GM18951 (cell line): ENCODE results near the gene PDP2.
"Not testable (repeated sequence)": the region's sequence is repeated elsewhere in the genome, so short reads cannot be mapped to it uniquely, and the experiment has no call there.

Source experiments
- POLR2A ChIP-seq: IDR thresholded peaks from 4 replicates; pipeline ENCODE4 v1.6.1; 2011; ENCODE audit warnings: mild to moderate bottlenecking; ENCODE audit not compliant: insufficient read length, insufficient read depth; ENCODE audit errors: extremely low read depth
- in situ Hi-C: fragments of 300-500 bp; cut with MboI; formaldehyde crosslinking; loops from one replicate; pipeline ENCODE4 v1.12.0; 2022; ENCODE audit warnings: low sequenced_read_pairs, mixed read lengths, inconsistent platforms; ENCODE audit not compliant: unreplicated experiment

Gene PDP2

DNA sequence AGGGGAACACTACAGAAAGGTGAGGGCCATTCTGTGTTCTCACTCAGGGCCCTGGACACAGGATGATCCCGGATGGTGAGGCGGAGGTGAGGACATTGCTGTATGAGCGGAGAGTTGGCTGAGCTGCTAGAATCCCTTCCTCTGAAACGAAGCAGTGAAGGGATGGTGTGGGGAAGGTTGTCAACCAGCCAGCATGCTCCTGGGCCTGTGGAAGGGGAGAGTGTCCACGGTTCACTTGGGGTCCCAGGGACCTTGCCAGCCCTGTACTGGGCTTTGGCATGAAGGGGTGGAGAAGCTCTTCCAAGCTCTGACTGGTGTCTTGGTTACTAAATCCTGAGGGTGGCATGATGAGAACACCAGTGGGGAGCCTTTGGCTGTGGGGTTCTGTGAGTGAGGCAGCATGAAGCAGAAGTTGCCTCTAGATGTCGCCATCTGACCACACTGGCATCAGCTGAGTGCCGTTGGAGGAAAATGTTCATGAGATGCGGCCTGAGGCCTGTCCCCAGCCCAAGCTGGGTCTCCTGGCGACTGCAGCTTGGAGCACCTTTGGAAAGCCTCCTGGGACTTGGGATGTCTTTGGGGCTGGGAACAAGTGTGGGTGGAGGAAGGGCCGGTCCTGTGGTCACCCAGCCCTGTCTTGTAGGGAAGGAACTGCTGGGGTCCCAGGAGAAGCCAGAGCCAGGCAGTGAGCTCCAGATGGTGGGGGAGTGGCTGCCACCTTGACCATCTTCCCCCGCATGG, 14.8 kb downstream of the PDP2 start:
- no peak for TF ChIP-seq POLR2A
- in situ Hi-C loops, result no loop called here

DNA sequence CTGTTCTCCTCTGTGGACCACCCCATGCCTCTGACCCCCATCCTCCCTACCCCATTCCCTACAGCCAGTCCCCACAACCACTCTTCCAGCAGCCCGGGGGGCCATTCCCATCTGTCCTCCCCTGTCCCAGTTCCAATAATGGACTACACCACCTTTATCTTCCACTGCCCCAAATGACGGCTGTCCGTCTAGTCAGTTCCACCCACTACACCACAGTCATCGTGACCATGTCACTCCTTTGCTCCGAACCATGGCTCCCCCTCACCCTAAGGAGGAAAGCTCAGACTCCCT, 15.3 kb downstream of the PDP2 start:
- in situ Hi-C loops, result no loop called here
- no peak for TF ChIP-seq POLR2A

DNA sequence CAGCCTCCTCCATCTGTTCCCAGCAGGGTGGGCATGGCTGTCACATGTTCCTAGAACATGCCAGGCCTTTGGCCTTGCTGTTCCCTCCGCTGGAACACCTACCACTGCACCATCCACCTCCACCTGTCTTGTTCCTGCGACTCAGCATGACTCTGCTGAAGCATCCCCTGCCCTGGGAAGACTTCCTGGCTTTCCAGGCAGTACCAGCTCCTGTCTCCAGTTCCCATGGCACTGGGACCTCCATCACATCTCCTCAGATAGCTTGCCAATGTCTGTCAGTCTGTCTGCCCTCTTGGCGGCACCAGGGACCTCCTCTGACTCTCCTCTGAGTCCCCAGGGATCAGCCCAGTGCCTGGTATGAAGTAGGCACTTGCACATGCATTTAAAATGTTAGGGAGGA, 15.7 kb downstream of the PDP2 start:
- no peak for TF ChIP-seq POLR2A
- in situ Hi-C loops, result no loop called here

DNA sequence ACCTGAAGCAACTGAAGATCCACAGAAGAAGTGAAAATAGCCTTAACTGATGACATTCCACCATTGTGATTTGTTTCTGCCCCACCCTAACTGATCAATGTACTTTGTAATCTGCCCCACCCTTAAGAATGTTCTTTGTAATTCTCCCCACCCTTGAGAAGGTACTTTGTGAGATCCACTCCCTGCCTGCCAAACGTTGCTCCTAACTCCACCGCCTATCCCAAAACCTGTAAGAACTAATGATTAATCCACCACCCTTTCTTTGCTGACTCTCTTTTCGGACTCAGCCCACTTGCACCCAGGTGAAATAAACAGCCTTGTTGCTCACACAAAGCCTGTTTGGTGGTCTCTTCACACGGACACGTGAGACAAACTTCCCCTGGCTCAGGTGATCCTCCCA, 16.4 kb downstream of the PDP2 start:
- in situ Hi-C loops, result not testable (repeated sequence)

DNA sequence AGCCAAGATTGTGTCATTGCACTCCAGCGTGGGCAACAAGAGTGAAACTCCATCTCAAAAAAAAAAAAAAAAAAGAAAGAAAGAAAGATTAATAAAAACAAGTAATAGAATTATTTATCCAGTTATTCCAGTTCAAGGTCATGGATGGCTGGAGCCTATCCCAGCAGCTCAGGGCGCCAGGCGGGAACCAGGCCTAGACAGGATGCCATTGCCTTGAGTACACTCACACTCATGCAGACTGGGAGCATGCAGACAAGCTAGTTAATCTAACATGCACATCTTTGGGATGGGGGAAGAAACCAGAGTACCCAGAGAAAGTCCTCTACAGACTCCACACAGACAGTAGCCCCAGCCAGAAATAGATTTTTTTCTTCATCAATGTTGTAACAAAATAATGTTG, 17.9 kb downstream of the PDP2 start:
- in situ Hi-C loops, result no loop called here
- TF ChIP-seq POLR2A, result no peak

DNA sequence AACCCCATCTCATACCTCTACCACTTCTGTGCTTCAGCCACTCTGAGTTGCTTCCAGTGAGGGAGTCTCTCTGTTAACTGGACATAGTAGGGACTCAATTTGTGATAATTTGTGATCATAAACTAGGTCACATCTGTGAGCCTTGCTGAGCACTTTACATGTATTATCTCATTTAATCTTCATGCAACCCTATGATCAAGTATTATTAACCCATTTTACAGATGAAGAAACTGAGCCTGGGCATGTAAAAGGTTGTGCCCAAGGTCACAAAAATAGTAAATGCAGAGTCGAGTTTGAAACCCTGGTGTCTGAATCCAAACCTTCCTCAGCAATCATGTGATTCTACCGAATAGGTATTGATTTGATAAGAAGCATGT, 18.6 kb downstream of the PDP2 start:
- no peak for TF ChIP-seq POLR2A
- in situ Hi-C loops, result no loop called here

DNA sequence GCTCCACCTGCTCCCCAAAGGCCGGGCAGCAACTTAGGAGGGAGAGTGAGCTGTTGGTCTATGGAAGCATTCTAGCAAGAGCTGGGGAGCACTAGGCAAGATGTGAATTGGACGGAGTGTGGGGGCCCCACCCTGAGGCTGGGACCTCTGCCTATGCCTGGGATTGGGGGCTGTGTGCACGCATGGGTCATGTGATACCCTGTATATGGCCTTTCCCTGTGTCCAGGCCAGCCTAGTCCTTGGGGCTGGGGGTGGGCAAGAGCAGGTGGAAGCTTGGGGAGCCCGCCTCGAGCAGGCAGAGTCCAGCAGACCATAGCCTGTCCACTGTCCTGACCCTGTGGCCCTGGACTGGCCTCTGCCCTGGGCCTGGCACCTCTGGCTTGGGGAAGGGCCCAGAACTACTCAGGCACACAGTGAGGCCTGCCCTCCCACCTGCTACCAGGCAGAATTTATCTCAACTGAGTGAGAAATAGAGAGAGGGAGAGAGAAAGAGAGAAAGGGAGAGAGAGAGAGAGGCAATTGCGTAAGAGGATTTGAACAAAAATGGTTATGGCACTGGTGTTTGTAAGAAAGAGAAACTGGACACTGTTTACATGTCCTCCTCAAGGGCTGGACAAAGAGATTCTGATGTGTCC, 19.1 kb downstream of the PDP2 start:
- in situ Hi-C loops, result no loop called here
- TF ChIP-seq POLR2A, result no peak

DNA sequence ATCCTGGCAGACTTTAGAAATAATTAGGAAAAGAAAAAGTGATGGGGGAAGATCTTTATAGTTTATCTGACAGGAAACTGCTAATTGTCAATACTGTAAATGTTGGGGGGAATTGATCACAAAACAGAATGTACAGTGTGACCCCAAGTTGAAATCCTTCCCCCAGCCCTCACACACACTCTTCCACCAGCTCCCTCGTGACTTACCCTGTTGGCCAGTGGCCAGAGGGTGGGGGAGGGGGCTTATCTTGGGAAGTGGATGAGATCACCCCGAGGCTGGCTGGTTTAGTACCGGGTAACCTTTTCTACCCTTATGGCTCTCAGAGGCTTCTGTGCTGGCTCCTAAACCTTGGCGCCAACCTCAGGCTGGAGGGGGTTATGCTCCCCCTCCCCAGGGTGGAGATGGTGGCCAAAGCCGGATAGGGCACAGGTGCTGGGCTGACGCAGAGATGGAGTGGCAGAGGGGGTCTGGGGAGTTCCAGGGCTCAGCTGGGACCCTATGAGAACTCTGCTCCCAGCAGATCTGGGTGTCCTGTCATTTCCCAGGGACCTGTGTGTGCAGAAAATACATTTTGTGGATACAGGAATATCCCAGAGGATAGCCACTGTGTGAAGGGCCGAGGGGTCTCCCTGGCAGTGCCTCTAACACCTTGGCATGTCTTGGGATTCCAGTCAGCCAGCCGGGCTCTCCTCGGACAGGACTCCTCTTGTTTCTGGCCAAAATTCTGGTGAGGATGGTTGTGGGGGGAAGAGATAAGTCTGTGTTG, 19.8 kb downstream of the PDP2 start:
- TF ChIP-seq POLR2A, result no peak
- in situ Hi-C loops, result no loop called here

DNA sequence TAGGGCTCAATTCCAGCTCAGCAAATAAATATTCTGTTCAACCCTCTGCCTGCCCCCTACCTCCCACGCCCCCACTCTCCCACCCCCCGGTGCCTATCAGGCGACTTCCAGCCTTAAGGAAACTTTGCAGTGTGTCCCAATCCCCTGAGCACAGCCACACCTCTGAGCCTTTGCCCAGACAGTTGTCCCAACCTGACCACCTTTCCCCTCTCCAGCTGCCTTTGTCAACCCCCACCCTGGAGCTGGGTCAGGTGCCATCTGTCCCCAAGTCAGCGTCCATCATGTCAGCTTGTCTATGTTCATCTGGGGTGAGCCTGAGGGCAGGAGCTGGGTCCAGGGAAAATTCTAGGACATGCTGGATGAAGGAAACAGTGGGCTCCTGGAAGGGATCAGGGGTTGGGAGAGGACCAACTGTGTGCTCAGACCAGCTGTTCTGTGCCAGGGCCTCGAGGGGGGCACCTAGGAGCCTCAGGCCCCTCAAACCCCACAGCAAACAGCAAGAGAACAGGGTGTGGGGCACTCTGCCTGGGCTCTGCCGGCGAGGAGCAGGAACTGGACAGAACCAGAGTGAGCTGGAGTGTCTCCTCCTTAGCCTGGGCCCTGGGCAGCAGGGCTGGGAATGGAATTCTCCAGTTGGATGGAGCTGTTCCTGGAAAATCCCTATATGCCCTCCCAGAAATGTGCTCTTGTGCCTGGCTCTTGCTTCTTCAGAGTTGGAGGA, 20.6 kb downstream of the PDP2 start:
- TF ChIP-seq POLR2A, result no peak
- in situ Hi-C loops, result no loop called here

DNA sequence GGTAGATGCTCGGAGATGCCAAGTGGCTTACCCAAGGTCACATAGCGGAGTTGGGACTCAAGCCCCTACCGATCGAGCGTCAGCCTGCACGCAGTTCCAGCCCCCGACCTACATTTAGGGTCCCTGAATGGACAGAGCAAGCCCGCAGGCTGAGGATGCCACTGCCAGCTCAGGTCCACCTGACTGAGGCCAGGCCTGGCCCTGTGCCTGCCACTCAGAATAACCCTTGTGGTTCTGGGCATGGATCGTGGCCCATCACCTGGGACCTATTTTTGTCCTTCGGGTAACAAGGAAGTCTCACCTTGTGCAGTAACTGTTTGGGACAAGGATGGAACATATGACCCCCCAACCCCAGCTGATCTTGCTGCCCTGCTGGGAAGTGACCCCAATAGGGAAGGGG, 21.3 kb downstream of the PDP2 start:
- TF ChIP-seq POLR2A, result no peak
- in situ Hi-C loops, result no loop called here

DNA sequence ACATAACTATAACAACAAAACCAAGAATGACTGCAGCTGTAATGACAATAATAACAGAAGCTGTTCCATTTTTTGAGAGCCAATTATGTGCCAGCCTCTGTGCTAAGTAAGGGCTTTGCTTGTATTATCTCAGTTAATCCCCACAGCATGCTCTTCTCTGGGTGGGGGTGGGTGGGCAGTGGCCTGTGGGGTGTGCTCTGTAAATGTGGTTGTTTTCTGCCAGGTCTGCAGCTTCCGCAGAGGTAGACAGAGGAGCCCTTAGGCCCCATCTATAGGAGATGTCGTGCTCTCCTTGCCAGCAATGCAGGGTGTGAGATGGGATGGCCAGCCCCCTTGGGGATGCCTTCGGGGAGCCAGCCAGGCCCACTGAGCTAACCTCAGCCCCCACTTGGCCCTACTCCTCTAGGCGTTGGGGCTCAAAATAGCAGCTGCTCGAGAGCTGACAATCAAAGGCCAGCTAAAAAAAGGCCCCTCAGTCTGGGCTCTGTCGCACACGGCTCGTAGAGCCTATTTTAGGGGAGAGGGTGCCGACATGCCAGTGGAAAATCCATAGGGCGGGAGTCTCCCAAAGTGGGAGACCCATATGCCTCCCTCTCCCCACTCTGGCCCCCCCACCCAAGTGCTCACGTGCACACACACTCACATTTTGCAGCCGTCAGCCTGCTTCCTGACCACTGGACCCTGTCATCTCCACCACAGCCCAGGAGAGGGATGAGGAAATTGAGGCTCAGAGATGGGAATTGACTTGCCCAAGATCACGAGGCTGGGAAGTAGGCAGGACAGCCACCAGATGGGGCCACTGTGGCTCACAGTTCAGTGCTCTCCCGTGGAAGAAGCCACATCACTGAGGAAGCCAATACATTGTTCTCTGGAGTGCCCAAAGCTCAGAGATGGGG, 22.6 kb downstream of the PDP2 start:
- in situ Hi-C loops, result no loop called here

DNA sequence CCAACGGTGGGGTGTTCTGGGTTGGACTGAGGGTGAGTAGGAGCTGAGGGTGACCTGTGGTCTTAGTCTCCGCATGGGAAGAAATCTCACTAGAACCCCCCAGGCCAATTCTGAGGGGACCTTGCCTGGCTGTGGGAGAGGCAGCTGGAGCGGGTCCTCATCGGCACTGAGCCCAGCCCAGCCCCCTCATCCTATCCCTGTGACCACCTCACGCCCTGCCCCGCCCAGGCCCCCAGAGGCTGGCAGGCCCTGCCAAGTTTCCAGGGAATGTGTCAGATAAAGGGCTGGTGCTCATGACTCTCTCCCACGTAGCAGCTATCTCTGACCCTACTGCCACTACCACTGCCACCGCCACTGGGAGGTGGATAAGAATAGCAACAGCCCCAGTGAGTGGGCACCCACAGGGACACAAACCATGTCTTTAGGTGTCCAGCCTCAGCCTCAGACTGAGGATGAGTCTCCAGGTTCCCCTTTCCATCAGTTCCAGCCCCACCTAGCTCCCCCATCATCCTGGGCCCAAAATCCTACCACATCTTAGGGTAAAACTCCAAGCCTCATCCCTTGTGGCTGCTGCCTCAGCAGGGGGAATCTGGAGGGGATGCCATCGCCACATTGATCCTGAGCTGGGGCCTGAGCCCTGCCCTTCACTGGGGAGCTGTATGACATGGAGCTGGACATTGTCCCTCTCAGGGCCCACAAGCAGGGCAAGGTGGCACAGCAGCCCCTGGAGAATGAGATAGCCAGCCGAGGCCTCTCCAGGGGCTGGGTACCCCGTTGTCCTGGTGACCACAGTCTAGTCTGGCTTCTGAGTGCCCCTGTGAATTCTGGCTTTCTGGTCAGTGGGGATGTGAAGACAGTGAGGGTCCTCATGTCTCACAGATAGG, 23.5 kb downstream of the PDP2 start:
- in situ Hi-C loops, result no loop called here
- no peak for TF ChIP-seq POLR2A

More for the DNA sequence above, 22.6 kb downstream of the PDP2 start:
- no peak for TF ChIP-seq POLR2A

DNA sequence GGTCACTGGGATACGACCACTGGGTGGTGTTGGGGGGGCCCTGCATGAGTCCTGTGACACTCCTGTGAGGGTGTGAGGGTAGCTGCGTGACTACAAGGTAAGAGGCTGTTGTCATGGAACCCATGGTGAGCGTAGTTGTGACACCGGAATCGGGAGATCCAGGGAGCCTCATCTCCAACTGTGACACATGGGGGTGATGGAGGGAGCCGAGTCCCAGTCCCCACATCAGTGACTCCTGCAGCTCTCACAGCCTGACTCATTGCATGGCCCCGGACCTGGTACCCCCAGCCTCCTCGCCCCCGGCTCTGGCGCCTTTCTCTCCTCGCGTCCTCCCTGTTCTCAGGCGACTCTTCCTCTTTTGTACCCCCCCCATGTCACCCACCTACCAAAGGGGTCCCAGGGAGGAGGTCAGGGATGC, 24.1 kb downstream of the PDP2 start:
- in situ Hi-C loops, result no loop called here
- TF ChIP-seq POLR2A, result no peak
